Natural killer cell treated with Interleukin-12 subunit alpha and Interleukin-12 subunit beta and Interleukin-15 and Interleukin-18, amount 100 ng/mL, for 72 hours (primary cell): ENCODE results near the gene HCST. TPM values are rescaled to one million over a fixed set of nuclear protein-coding genes. Genes with fewer than 3 reads are reported as not detected.
A peak's percentile ranks its signal among the peaks of the same experiment; 100 is the strongest.
"Not testable (repeated sequence)": the region's sequence is repeated elsewhere in the genome, so short reads cannot be mapped to it uniquely, and the experiment has no call there.

Experiments used
- ATAC-seq, 2 donors: fragments of 150-1000 bp; cut with Tn5 transposase in 1 of 2; sonication (Bioruptor Pico), chemical (Tn5 transposase) in 1 of 2; 2 replicates each; pipeline ENCODE4 v1.10.0; 2021
- DNase-seq: peaks from one replicate; pipeline ENCODE4 v3.0.0; 2022; ENCODE audit warnings: low spot score
- H3K27ac Mint-ChIP-seq, 2 donors: 1 replicate in 1 of 2; 2 replicates in 1 of 2; pipeline ENCODE4 v1.8.0; 2022; ENCODE audit warnings: mixed read lengths in 2 of 2, mild to moderate bottlenecking in 1 of 2, moderate library complexity in 1 of 2
- H3K27me3 Mint-ChIP-seq, 2 donors: 1 replicate in 1 of 2; 2 replicates in 1 of 2; pipeline ENCODE4 v1.8.0; 2022; ENCODE audit warnings: mixed read lengths in 2 of 2
- H3K36me3 Mint-ChIP-seq: one replicate; pipeline ENCODE4 v1.8.0; 2022; ENCODE audit warnings: mixed read lengths
- H3K4me1 Mint-ChIP-seq, 2 donors: 1 replicate in 1 of 2; 2 replicates in 1 of 2; pipeline ENCODE4 v1.8.0; 2022; ENCODE audit warnings: low read depth in 2 of 2, mixed read lengths in 2 of 2, mild to moderate bottlenecking in 1 of 2
- H3K4me3 Mint-ChIP-seq: one replicate; pipeline ENCODE4 v1.8.0; 2022; ENCODE audit warnings: mixed read lengths
- H3K9me3 Mint-ChIP-seq: 2 replicates; pipeline ENCODE4 v1.8.0; 2022; ENCODE audit warnings: mixed read lengths
- total RNA-seq, 2 donors: library from RNA; stranded (reverse); gene quantifications; one replicate each; pipeline ENCODE4 v1.2.3, GENCODE V29; 2022

The HCST gene
- total RNA-seq, 2 donors from 2014 or later: 154 to 228 TPM

DNA sequence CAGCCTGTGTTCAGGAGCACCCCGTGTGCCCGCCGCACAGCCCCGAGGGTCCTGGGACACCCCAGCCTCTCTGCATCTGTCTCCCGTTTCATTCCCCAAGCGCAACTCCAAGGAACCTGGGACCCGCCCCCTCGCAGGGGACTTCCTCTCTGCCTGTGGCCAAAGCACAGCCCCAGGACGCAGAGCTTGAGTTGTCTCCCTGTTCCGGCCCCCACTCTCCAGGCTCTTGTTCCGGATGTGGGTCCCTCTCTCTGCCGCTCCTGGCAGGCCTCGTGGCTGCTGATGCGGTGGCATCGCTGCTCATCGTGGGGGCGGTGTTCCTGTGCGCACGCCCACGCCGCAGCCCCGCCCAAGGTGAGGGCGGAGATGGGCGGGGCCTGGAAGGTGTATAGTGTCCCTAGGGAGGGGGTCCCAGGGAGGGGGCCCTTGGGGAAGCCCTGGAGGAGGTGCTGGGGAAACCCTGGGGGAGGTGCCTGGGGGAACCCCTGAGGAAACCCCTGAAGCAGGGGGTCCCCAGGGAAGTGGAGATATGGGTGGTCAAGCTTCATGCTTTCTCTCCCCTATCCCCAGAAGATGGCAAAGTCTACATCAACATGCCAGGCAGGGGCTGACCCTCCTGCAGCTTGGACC, 1.3 kb downstream of the HCST start:
- Mint-ChIP-seq H3K9me3 (no peaks in the 10 kb centered on the region), H3K27me3 (no peaks in the 10 kb centered on the region), H3K36me3 (no peaks in the 10 kb centered on the region), H3K4me1 (peaks cover 50 to 57% of the 10 kb centered on the region in 2 donors), H3K27ac (peak overlapping the region; percentile 86 to 100), H3K4me3 (peak overlapping the region; percentile 94)
- DNase-seq: peak; percentile 97
- peak; percentile 78 to 80 for ATAC-seq

GRCh38 chr19:35904311-35905068, 2.2 kb downstream of the HCST start:
- no peak for DNase-seq
- no peak for ATAC-seq
- Mint-ChIP-seq H3K27me3 (no peaks in the 10 kb centered on the region), H3K4me1 (peaks cover 56 to 63% of the 10 kb centered on the region in 2 donors), H3K9me3 (no peaks in the 10 kb centered on the region), H3K27ac (peak overlapping the region; percentile 86 to 100), H3K36me3 (no peaks in the 10 kb centered on the region), H3K4me3 (peak overlapping the region; percentile 94)

GRCh38 chr19:35905178-35905727, 2.9 kb downstream of the HCST start:
- no peaks in the 10 kb centered on the region for H3K27me3 Mint-ChIP-seq
- peak overlapping the region; percentile 94 for H3K4me3 Mint-ChIP-seq

GRCh38 chr19:35907377-35907745, 5.0 kb downstream of the HCST start:
- H3K36me3 Mint-ChIP-seq: no peaks in the 10 kb centered on the region
- peak overlapping the region; percentile 86 to 96 for H3K27ac Mint-ChIP-seq
- peak overlapping the region; percentile 94 for H3K4me3 Mint-ChIP-seq
- ATAC-seq: no peak
- H3K4me1 Mint-ChIP-seq: peaks cover 52 to 55% of the 10 kb centered on the region in 2 donors
- no peak for DNase-seq
- no peaks in the 10 kb centered on the region for H3K9me3 Mint-ChIP-seq
- no peaks in the 10 kb centered on the region for H3K27me3 Mint-ChIP-seq

More at GRCh38 chr19:35905178-35905727, 2.9 kb downstream of the HCST start:
- H3K9me3 Mint-ChIP-seq: no peaks in the 10 kb centered on the region
- H3K36me3 Mint-ChIP-seq: no peaks in the 10 kb centered on the region
- no peak for DNase-seq
- peaks cover 60 to 65% of the 10 kb centered on the region in 2 donors for H3K4me1 Mint-ChIP-seq
- peak overlapping the region; percentile 86 to 100 for H3K27ac Mint-ChIP-seq
- ATAC-seq: no peak

- Mint-ChIP-seq H3K27ac (peak within 1 kb of the TSS; percentile 86 to 96), H3K27me3 (no peaks in the 10 kb centered on the region), H3K4me1 (peaks cover 48 to 50% of the 10 kb centered on the region in 2 donors), H3K36me3 (no peaks in the 10 kb centered on the region), H3K9me3 (no peaks in the 10 kb centered on the region), H3K4me3 (peak within 1 kb of the TSS; percentile 94)
- ATAC-seq (peak; percentile 32 to 58), DNase-seq (peak; percentile 72)
These were observed 5.7 kb downstream of the HCST start, which contains the start of gene TYROBP for GRCh38 chr19:35908010-35908441. TYROBP (minus strand) TSS chr19:35908295; CDS start chr19:35908228, 67 bp downstream.

GRCh38 chr19:35908973-35909683, 6.8 kb downstream of the HCST start:
- H3K27ac Mint-ChIP-seq: peak overlapping the region; percentile 86 to 96
- no peaks in the 10 kb centered on the region for H3K9me3 Mint-ChIP-seq
- no peak for DNase-seq
- H3K4me3 Mint-ChIP-seq: peak overlapping the region; percentile 78
- peak; percentile 57 to 66 for ATAC-seq
- H3K27me3 Mint-ChIP-seq: no peaks in the 10 kb centered on the region
- H3K36me3 Mint-ChIP-seq: no peaks in the 10 kb centered on the region
- peaks cover 38 to 39% of the 10 kb centered on the region in 2 donors for H3K4me1 Mint-ChIP-seq

GRCh38 chr19:35909684-35910035, 7.3 kb downstream of the HCST start:
- ATAC-seq: no peak
- peaks cover 33 to 34% of the 10 kb centered on the region in 2 donors for H3K4me1 Mint-ChIP-seq

GRCh38 chr19:35910355-35910754, 8.0 kb downstream of the HCST start:
- Mint-ChIP-seq H3K4me1 (peaks cover 27 to 29% of the 10 kb centered on the region in 2 donors), H3K27ac (peak overlapping the region; percentile 86 to 96)
- H3K4me3 Mint-ChIP-seq, DNase-seq, ATAC-seq, H3K9me3 Mint-ChIP-seq, H3K36me3 Mint-ChIP-seq, H3K27me3 Mint-ChIP-seq: not testable (repeated sequence)

More at GRCh38 chr19:35909684-35910035, 7.3 kb downstream of the HCST start:
- H3K9me3 Mint-ChIP-seq: no peaks in the 10 kb centered on the region
- H3K36me3 Mint-ChIP-seq: no peaks in the 10 kb centered on the region
- DNase-seq: no peak
- H3K27me3 Mint-ChIP-seq: no peaks in the 10 kb centered on the region
- peak overlapping the region; percentile 86 to 96 for H3K27ac Mint-ChIP-seq
- peak overlapping the region; percentile 78 for H3K4me3 Mint-ChIP-seq

DNA sequence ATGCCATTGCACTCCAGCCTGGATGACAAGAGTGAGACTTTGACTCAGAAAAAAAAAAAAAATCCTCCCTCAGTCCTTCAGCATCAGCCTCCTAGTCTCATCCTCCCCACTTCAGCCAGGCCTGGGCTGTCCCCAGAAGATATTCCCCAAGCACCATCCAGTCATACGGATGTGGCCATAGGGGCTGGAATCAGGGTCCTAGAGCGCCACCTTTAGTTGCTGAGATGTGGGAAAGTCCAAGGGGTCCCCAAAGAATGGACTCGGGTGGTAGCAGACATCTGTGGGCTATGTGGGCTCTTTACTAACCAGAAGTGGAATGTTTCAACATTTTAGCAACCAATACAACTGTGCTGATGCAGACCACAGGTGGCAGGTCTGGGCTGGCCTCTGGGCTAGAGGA, 8.8 kb downstream of the HCST start:
- H3K27ac Mint-ChIP-seq: peak overlapping the region; percentile 31 to 64
- H3K27me3 Mint-ChIP-seq: no peaks in the 10 kb centered on the region
- peaks cover 27 to 29% of the 10 kb centered on the region in 2 donors for H3K4me1 Mint-ChIP-seq
- H3K4me3 Mint-ChIP-seq: no peak overlapping the region
- H3K36me3 Mint-ChIP-seq: no peaks in the 10 kb centered on the region
- ATAC-seq: no peak
- H3K9me3 Mint-ChIP-seq: no peaks in the 10 kb centered on the region
- no peak for DNase-seq

GRCh38 chr19:35911790-35912189, 9.5 kb downstream of the HCST start:
- no peaks in the 10 kb centered on the region for H3K27me3 Mint-ChIP-seq
- H3K9me3 Mint-ChIP-seq: no peaks in the 10 kb centered on the region
- ATAC-seq (no peak), DNase-seq (no peak)
- H3K36me3 Mint-ChIP-seq: no peaks in the 10 kb centered on the region
- peaks cover 24 to 29% of the 10 kb centered on the region in 2 donors for H3K4me1 Mint-ChIP-seq
- H3K4me3 Mint-ChIP-seq: no peak overlapping the region
- H3K27ac Mint-ChIP-seq: peak overlapping the region; percentile 31 to 64

GRCh38 chr19:35913589-35913988, 11.3 kb downstream of the HCST start:
- Mint-ChIP-seq H3K27ac (no peak overlapping the region), H3K36me3 (no peaks in the 10 kb centered on the region), H3K9me3 (no peaks in the 10 kb centered on the region), H3K4me1 (peaks cover 10 to 16% of the 10 kb centered on the region in 2 donors), H3K27me3 (no peaks in the 10 kb centered on the region), H3K4me3 (no peak overlapping the region)
- DNase-seq (no peak), ATAC-seq (no peak)

DNA sequence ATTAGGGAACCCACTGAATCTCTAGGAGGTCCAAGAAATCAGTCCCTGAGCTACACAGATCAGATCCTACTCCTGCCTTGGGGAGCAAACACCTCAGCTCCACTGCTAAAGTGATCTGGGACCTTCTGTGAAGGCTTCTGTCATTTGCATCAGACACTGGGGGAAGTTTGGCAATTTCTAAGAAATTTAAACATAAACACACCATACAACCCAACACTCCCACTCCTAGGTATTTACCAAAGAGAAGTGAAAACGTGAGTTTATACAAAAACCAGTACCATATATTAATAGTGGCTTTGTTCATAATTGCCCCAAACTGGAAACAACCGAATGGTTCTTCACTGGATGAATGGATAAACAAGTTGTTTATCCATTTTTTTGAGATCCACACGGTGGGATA, 13.1 kb downstream of the HCST start:
- Mint-ChIP-seq H3K9me3 (no peaks in the 10 kb centered on the region), H3K36me3 (no peaks in the 10 kb centered on the region), H3K27ac (no peak overlapping the region), H3K4me1 (peaks cover 0 to 7% of the 10 kb centered on the region in 2 donors), H3K4me3 (no peak overlapping the region), H3K27me3 (no peaks in the 10 kb centered on the region)
- ATAC-seq (no peak), DNase-seq (no peak)

- Mint-ChIP-seq H3K9me3 (no peaks in the 10 kb centered on the region), H3K4me3 (no peak overlapping the region), H3K27me3 (no peaks in the 10 kb centered on the region), H3K27ac (peak overlapping the region in 1 of 2 donors; percentile 58), H3K36me3 (no peaks in the 10 kb centered on the region), H3K4me1 (peaks cover 0 to 5% of the 10 kb centered on the region in 2 donors)
- ATAC-seq (no peak), DNase-seq (no peak)
These were observed 17.0 kb downstream of the HCST start for GRCh38 chr19:35919306-35919705.
